PC-3 (cell line): ENCODE measurements around the gene PEPD. TPM values are rescaled to one million over a fixed set of nuclear protein-coding genes. Genes with fewer than 3 reads are reported as not detected.

Source experiments
- ATAC-seq: fragments of 200-7000 bp; cut with Tn5 transposase; 2 replicates; pipeline ENCODE4 v1.9.1; 2020; ENCODE audit warnings: mild to moderate bottlenecking, moderate library complexity
- BruUV-seq: library from RNA; stranded (reverse); fragments of 400-500 nt; replicated peaks from 2 replicates; lab custom pipeline; 2021; lab: Mats Ljungman, UMichigan
- CTCF ChIA-PET: fragments of 300-600 bp; sonication (Branson Sonifier 250); formaldehyde crosslinking; loops from one replicate; lab custom pipeline; 2022; ENCODE audit warnings: antibody characterized with exemption; lab: Charles Lee
- POLR2A ChIA-PET: fragments of 300-600 bp; sonication (Branson Sonifier 250); formaldehyde crosslinking; loops from one replicate; lab custom pipeline; 2022; ENCODE audit warnings: antibody characterized with exemption; ENCODE audit not compliant: unreplicated experiment; lab: Charles Lee
- DNase-seq: peaks from one replicate; pipeline ENCODE4 v3.0.0-alpha.2; 2015
- H2AFZ ChIP-seq: fragments of 300-600 bp; sonication (generic); 2 replicates; pipeline ENCODE4 v1.6.0; 2016; ENCODE audit warnings: antibody characterized with exemption, low read length
- H3F3A ChIP-seq: fragments of 300-600 bp; sonication (generic); one replicate; pipeline ENCODE4 v1.6.0; 2017; ENCODE audit warnings: antibody characterized with exemption, low read length, control low read depth, mild to moderate bottlenecking; ENCODE audit not compliant: unreplicated experiment
- H3K27ac ChIP-seq: fragments of 300-600 bp; sonication (generic); 2 replicates; pipeline ENCODE4 v1.5.1; 2016; ENCODE audit warnings: mild to moderate bottlenecking, low read length
- H3K27me3 ChIP-seq: fragments of 300-600 bp; sonication (generic); 2 replicates; pipeline ENCODE4 v1.6.1; 2016; ENCODE audit warnings: low read length, mixed read lengths
- H3K36me3 ChIP-seq: fragments of 300-600 bp; sonication (generic); 2 replicates; pipeline ENCODE4 v1.6.1; 2016; ENCODE audit warnings: low read depth, mixed run types, low read length, mixed read lengths
- H3K4me1 ChIP-seq: fragments of 300-600 bp; sonication (generic); 2 replicates; pipeline ENCODE4 v1.5.1; 2016; ENCODE audit warnings: low read length; ENCODE audit not compliant: insufficient read depth
- H3K4me2 ChIP-seq: fragments of 300-600 bp; sonication (generic); 2 replicates; pipeline ENCODE4 v1.6.0; 2016; ENCODE audit warnings: low read length
- H3K4me3 ChIP-seq: fragments of 300-600 bp; sonication (generic); 2 replicates; pipeline ENCODE4 v1.5.1; 2016; ENCODE audit warnings: mild to moderate bottlenecking, low read length, mixed read lengths
- H3K79me2 ChIP-seq: fragments of 300-600 bp; sonication (generic); 2 replicates; pipeline ENCODE4 v1.6.1; 2017; ENCODE audit warnings: low read length, mixed read lengths
- H3K9ac ChIP-seq: fragments of 300-600 bp; sonication (generic); 2 replicates; pipeline ENCODE4 v1.6.0; 2016; ENCODE audit warnings: mild to moderate bottlenecking, low read length
- H3K9me2 ChIP-seq: fragments of 300-600 bp; sonication (generic); replicated peaks from 2 replicates; pipeline ENCODE4 v1.6.1; 2016; ENCODE audit warnings: mixed run types, low read length, mixed read lengths
- H3K9me3 ChIP-seq: fragments of 300-600 bp; sonication (generic); 2 replicates; pipeline ENCODE4 v1.6.1; 2016; ENCODE audit warnings: low read length, mixed read lengths
- H4K20me1 ChIP-seq: fragments of 300-600 bp; sonication (generic); 2 replicates; pipeline ENCODE4 v1.6.1; 2016; ENCODE audit warnings: low read length, mixed read lengths
- EZH2 ChIP-seq: fragments of 300-600 bp; sonication (generic); IDR thresholded peaks from one replicate; pipeline ENCODE4 v1.6.1; 2017; ENCODE audit warnings: antibody characterized with exemption, mild to moderate bottlenecking, low read length; ENCODE audit not compliant: unreplicated experiment
- EZH2phosphoT487 ChIP-seq: fragments of 300-600 bp; sonication (generic); IDR thresholded peaks from 2 replicates; pipeline ENCODE4 v1.6.1; 2018; ENCODE audit warnings: mild to moderate bottlenecking, antibody characterized with exemption, low read length, borderline replicate concordance
- intact Hi-C: fragments of 100-400 bp; cut with micrococcal nuclease; formaldehyde crosslinking; loops from 2 replicates; pipeline ENCODE4 v1.9.0; 2023
- total RNA-seq: library from RNA; depleted of rRNA; stranded (reverse); fragments of >200 nt; gene quantifications from 2 replicates; pipeline ENCODE4 v1.2.3, GENCODE V29; 2014
- TF ChIP-seq, protein P1 (sequence below): fragments of 300-600 bp; sonication (generic); conservative IDR thresholded peaks from 2 replicates; pipeline ENCODE4 v1.5.1; 2017; ENCODE audit warnings: antibody characterized with exemption, low read depth, mild to moderate bottlenecking, low read length

Gene PEPD
- total RNA-seq, 1 experiment from 2014 or later: 53.4 TPM

- Histone ChIP-seq H3K9ac (no peak overlapping the region), H3K36me3 (no peaks in the 10 kb centered on the region), H3K4me1 (peaks cover 11% of the 10 kb centered on the region; the same call in 1 of the 2 replicates), H3K27me3 (no peaks in the 10 kb centered on the region), H2AFZ (peak overlapping the region; percentile 52), H3K4me3 (no peak overlapping the region), H3K9me3 (no peaks in the 10 kb centered on the region), H3K79me2 (no peaks in the 10 kb centered on the region), H3K4me2 (peak overlapping the region; percentile 27; the same call in 1 of the 2 replicates), H3K9me2 (no peaks in the 10 kb centered on the region), H3K27ac (peak overlapping the region; percentile 14; the same call in 1 of the 2 replicates), H4K20me1 (no peaks in the 10 kb centered on the region), H3F3A (no peaks in the 10 kb centered on the region)
- intact Hi-C loops: loop anchor here (1.0 kb wide), 1 partner anchor 29 kb away; no protein-coding TSS in a partner anchor
- TF ChIP-seq EZH2: no peak
- TF ChIP-seq, protein P1, sequence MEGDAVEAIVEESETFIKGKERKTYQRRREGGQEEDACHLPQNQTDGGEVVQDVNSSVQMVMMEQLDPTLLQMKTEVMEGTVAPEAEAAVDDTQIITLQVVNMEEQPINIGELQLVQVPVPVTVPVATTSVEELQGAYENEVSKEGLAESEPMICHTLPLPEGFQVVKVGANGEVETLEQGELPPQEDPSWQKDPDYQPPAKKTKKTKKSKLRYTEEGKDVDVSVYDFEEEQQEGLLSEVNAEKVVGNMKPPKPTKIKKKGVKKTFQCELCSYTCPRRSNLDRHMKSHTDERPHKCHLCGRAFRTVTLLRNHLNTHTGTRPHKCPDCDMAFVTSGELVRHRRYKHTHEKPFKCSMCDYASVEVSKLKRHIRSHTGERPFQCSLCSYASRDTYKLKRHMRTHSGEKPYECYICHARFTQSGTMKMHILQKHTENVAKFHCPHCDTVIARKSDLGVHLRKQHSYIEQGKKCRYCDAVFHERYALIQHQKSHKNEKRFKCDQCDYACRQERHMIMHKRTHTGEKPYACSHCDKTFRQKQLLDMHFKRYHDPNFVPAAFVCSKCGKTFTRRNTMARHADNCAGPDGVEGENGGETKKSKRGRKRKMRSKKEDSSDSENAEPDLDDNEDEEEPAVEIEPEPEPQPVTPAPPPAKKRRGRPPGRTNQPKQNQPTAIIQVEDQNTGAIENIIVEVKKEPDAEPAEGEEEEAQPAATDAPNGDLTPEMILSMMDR: no peak
- no peak for TF ChIP-seq EZH2phosphoT487
- ChIA-PET POLR2A (no interaction called here), CTCF (no interaction called here)
- DNase-seq (peak; percentile 77), ATAC-seq (peak; percentile 91)
- BruUV-seq: no TSS peak
Observed at GRCh38 chr19:33368074-33368864, 153.3 kb downstream of the PEPD start.

DNA sequence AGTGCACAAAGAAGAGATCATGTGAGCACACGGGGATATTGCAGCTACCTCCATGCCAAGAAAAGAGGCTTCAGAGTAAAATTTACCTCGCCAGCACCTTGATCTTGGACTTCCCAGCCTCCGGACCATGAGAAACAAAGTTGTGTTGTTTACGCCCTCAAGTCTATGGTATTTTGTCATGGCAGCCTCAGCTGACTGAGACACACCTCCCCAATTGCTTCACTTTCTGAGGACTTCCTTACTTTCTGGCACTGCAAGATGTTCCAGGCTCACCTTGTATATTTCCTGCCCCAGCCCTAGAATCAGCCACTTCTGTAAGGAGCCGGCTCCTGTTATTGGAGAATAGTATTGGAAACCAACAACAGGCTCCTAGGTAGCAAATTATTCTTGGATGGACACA lies 154.7 kb downstream of the PEPD start:
- DNase-seq (no peak), ATAC-seq (no peak)
- no peaks in the 10 kb centered on the region for H3K79me2 ChIP-seq
- H4K20me1 ChIP-seq: no peaks in the 10 kb centered on the region
- intact Hi-C loops: no loop called here
- no peaks in the 10 kb centered on the region for H3K9me2 ChIP-seq
- no peaks in the 10 kb centered on the region for H3K36me3 ChIP-seq
- POLR2A ChIA-PET: no interaction called here
- no peaks in the 10 kb centered on the region for H3K27me3 ChIP-seq
- H3K9ac ChIP-seq: no peak overlapping the region
- no peak for TF ChIP-seq EZH2
- no peak for TF ChIP-seq EZH2phosphoT487
- TF ChIP-seq, protein P1: no peak
- no peaks in the 10 kb centered on the region for H3K9me3 ChIP-seq
- H3K4me3 ChIP-seq: no peak overlapping the region
- BruUV-seq: no TSS peak
- H3K27ac ChIP-seq: no peak overlapping the region
- H3F3A ChIP-seq: no peaks in the 10 kb centered on the region
- CTCF ChIA-PET: no interaction called here
- no peak overlapping the region for H3K4me2 ChIP-seq
- peaks cover 11% of the 10 kb centered on the region; the same call in 1 of the 2 replicates for H3K4me1 ChIP-seq
- H2AFZ ChIP-seq: no peak overlapping the region

- H3K9me3 ChIP-seq: no peaks in the 10 kb centered on the region
- H3K4me1 ChIP-seq: peaks cover 11% of the 10 kb centered on the region; the same call in 1 of the 2 replicates
- H3K9ac ChIP-seq: no peak overlapping the region
- H3K79me2 ChIP-seq: no peaks in the 10 kb centered on the region
- no TSS peak for BruUV-seq
- no peak overlapping the region for H2AFZ ChIP-seq
- no peak overlapping the region for H3K27ac ChIP-seq
- no peaks in the 10 kb centered on the region for H3K9me2 ChIP-seq
- H4K20me1 ChIP-seq: no peaks in the 10 kb centered on the region
- ChIA-PET CTCF (no interaction called here), POLR2A (no interaction called here)
- TF ChIP-seq EZH2 (no peak), EZH2phosphoT487 (no peak)
- TF ChIP-seq, protein P1: no peak
- intact Hi-C loops: no loop called here
- no peak for DNase-seq
- no peaks in the 10 kb centered on the region for H3K27me3 ChIP-seq
- H3F3A ChIP-seq: no peaks in the 10 kb centered on the region
- no peak overlapping the region for H3K4me3 ChIP-seq
- no peaks in the 10 kb centered on the region for H3K36me3 ChIP-seq
- no peak for ATAC-seq
- H3K4me2 ChIP-seq: no peak overlapping the region
Observed at GRCh38 chr19:33366127-33366526, 155.5 kb downstream of the PEPD start.
